GM12878 (cell line): Measurements from ENCODE around the gene MMD2.
"Not testable (repeated sequence)": the region's sequence is repeated elsewhere in the genome, so short reads cannot be mapped to it uniquely, and the experiment has no call there.

Experiments
- CTCF ChIP-seq, 3 experiments: IDR thresholded peaks in 2 of 3; conservative IDR thresholded peaks in 1 of 3; 2 replicates each; pipeline ENCODE4 v1.5.1; 2011; ENCODE audit warnings: low read depth in 3 of 3, low read length in 3 of 3, mild to moderate bottlenecking in 3 of 3, control low read depth in 2 of 3, moderate library complexity in 2 of 3, inconsistent platforms in 1 of 3, mixed read lengths in 1 of 3; ENCODE audit not compliant: control insufficient read depth in 2 of 3, insufficient read depth in 1 of 3; ENCODE audit errors: extremely low read depth in 1 of 3
- PAX8 ChIP-seq: fragments of 450-650 bp; IDR thresholded peaks from 2 replicates; pipeline ENCODE4 v1.6.1; 2017; ENCODE audit warnings: mild to moderate bottlenecking, moderate library complexity
- POLR2A ChIP-seq: IDR thresholded peaks from 2 replicates; pipeline ENCODE4 v1.6.1; 2011; ENCODE audit warnings: low read depth, mild to moderate bottlenecking, low read length
- SIN3A ChIP-seq: IDR thresholded peaks from 2 replicates; pipeline ENCODE4 v1.6.1; 2012; ENCODE audit warnings: low read depth, low read length, improper control_type of control experiment
- ZNF687 ChIP-seq: fragments of 450-650 bp; IDR thresholded peaks from 2 replicates; pipeline ENCODE4 v1.6.1; 2017; ENCODE audit warnings: mild to moderate bottlenecking, moderate library complexity

- TF ChIP-seq PAX8; CTCF (IDR thresholded peaks at IDR 0.05 in 2 of 3, conservative IDR thresholded peaks at IDR 0.05 in 1 of 3; ENCODE audit: control insufficient read depth in 2 of 3, extremely low read depth in 1 of 3, insufficient read depth in 1 of 3, low read depth in 3 of 3, low read length in 3 of 3); POLR2A; SIN3A; ZNF687: not testable (repeated sequence)
Observed at GRCh38 chr7:4981295-4981890, 22.4 kb upstream of the MMD2 start.
